Measurements from ENCODE around the gene PPP1CA.

Gene PPP1CA

GRCh38 chr11:67349036-67349435, 52.6 kb downstream of the PPP1CA start:
- FAIRE-seq, result no peak
